HepG2 (cell line): ENCODE results near the gene RBBP8NL. TPM values are rescaled to one million over a fixed set of nuclear protein-coding genes. Genes with fewer than 3 reads are reported as not detected.

Source experiments
- CBX2 ChIP-seq, 2 experiments: fragments of 200-600 bp in 1 of 2; sonication (generic); formaldehyde crosslinking in 1 of 2; IDR thresholded peaks; 2 replicates each; pipeline versions ENCODE4 v1.7.0 to v1.8.1; 2018 to 2022; ENCODE audit warnings: low read depth in 2 of 2, low read length in 1 of 2, mild to moderate bottlenecking in 1 of 2, missing genetic modification reagents in 1 of 2
- CCAR2 ChIP-seq: fragments of 200-400 bp; formaldehyde crosslinking; optimal IDR thresholded peaks from 2 replicates; pipeline ENCODE3; 2018; ENCODE audit warnings: low read depth, mild to moderate bottlenecking, low read length, moderate library complexity
- EEA1 ChIP-seq: sonication (generic); formaldehyde crosslinking; IDR thresholded peaks from 2 replicates; pipeline ENCODE4 v1.5.1; 2020; ENCODE audit warnings: mild to moderate bottlenecking, missing genetic modification reagents, borderline replicate concordance
- HMG20A ChIP-seq: IDR thresholded peaks from 2 replicates; pipeline ENCODE4 v1.6.1; 2016; ENCODE audit warnings: borderline replicate concordance
- HNRNPUL1 ChIP-seq: fragments of 200-400 bp; formaldehyde crosslinking; IDR thresholded peaks from 2 replicates; pipeline ENCODE4 v1.6.1; 2017; ENCODE audit warnings: low read depth, mild to moderate bottlenecking, low read length, moderate library complexity
- IRF9 ChIP-seq: sonication (generic); formaldehyde crosslinking; IDR thresholded peaks from 2 replicates; pipeline ENCODE4 v1.8.0; 2022; ENCODE audit warnings: missing genetic modification reagents, mild to moderate bottlenecking, borderline replicate concordance
- IRX3 ChIP-seq: sonication (generic); formaldehyde crosslinking; IDR thresholded peaks from 2 replicates; pipeline ENCODE4 v1.8.1; 2023; ENCODE audit warnings: mild to moderate bottlenecking, low read depth, missing genetic modification reagents, borderline replicate concordance
- ISL2 ChIP-seq: sonication (generic); formaldehyde crosslinking; IDR thresholded peaks from 2 replicates; pipeline ENCODE4 v1.5.0; 2020; ENCODE audit warnings: missing genetic modification reagents
- KDM5A ChIP-seq: fragments of 200-600 bp; sonication (generic); IDR thresholded peaks from 2 replicates; pipeline ENCODE4 v1.7.0; 2018; ENCODE audit warnings: antibody characterized with exemption, mild to moderate bottlenecking, low read length, borderline replicate concordance
- MAFG ChIP-seq: sonication (generic); formaldehyde crosslinking; IDR thresholded peaks from 2 replicates; pipeline ENCODE4 v1.5.1; 2020; ENCODE audit warnings: mild to moderate bottlenecking, missing genetic modification reagents
- MAX ChIP-seq: IDR thresholded peaks from 2 replicates; pipeline ENCODE4 v1.6.1; 2012; ENCODE audit warnings: inconsistent platforms
- MEF2D ChIP-seq: sonication (generic); formaldehyde crosslinking; IDR thresholded peaks from 2 replicates; pipeline ENCODE4 v1.5.1; 2020; ENCODE audit warnings: mild to moderate bottlenecking, missing genetic modification reagents
- MEIS1 ChIP-seq: sonication (generic); formaldehyde crosslinking; IDR thresholded peaks from 2 replicates; pipeline ENCODE4 v1.9.0; 2021; ENCODE audit warnings: mild to moderate bottlenecking, missing genetic modification reagents, moderate library complexity, borderline replicate concordance
- NBN ChIP-seq: fragments of 450-650 bp; conservative IDR thresholded peaks from 2 replicates; pipeline ENCODE4 v1.6.1; 2017
- NRL ChIP-seq: sonication (generic); formaldehyde crosslinking; IDR thresholded peaks from 2 replicates; pipeline ENCODE4 v1.5.0; 2020; ENCODE audit warnings: missing genetic modification reagents, mild to moderate bottlenecking, moderate library complexity, borderline replicate concordance
- SRSF1 ChIP-seq: fragments of 200-400 bp; formaldehyde crosslinking; optimal IDR thresholded peaks from 2 replicates; pipeline ENCODE3; 2017; ENCODE audit warnings: mild to moderate bottlenecking, low read depth, low read length, moderate library complexity
- ZBTB7B ChIP-seq: sonication (generic); formaldehyde crosslinking; IDR thresholded peaks from 2 replicates; pipeline ENCODE4 v1.4.0; 2020; ENCODE audit warnings: missing genetic modification reagents
- ZC3H13 ChIP-seq: sonication (generic); formaldehyde crosslinking; IDR thresholded peaks from 2 replicates; pipeline ENCODE4 v1.8.1; 2023; ENCODE audit warnings: mild to moderate bottlenecking, missing genetic modification reagents, moderate library complexity
- ZFP62 ChIP-seq: sonication (generic); formaldehyde crosslinking; IDR thresholded peaks from 2 replicates; pipeline ENCODE4 v1.4.0; 2020; ENCODE audit warnings: missing genetic modification reagents
- ZFYVE20 ChIP-seq: sonication (generic); formaldehyde crosslinking; IDR thresholded peaks from 2 replicates; pipeline ENCODE4 v1.8.0; 2023; ENCODE audit warnings: low read depth, mild to moderate bottlenecking, moderate library complexity, missing genetic modification reagents, borderline replicate concordance
- ZNF543 ChIP-seq: sonication (generic); formaldehyde crosslinking; IDR thresholded peaks from 2 replicates; pipeline ENCODE4 v1.4.0; 2020; ENCODE audit warnings: mild to moderate bottlenecking, missing genetic modification reagents
- ZNF557 ChIP-seq: sonication (generic); formaldehyde crosslinking; IDR thresholded peaks from 2 replicates; pipeline ENCODE4 v1.4.0; 2020; ENCODE audit warnings: missing genetic modification reagents
- ZNF570 ChIP-seq: sonication (generic); formaldehyde crosslinking; IDR thresholded peaks from 2 replicates; pipeline ENCODE4 v1.4.0; 2020; ENCODE audit warnings: mild to moderate bottlenecking, missing genetic modification reagents, borderline replicate concordance
- ZNF746 ChIP-seq: sonication (generic); formaldehyde crosslinking; IDR thresholded peaks from 2 replicates; pipeline ENCODE4 v1.8.0; 2022; ENCODE audit warnings: mild to moderate bottlenecking, missing genetic modification reagents
- ZNF772 ChIP-seq: sonication (generic); formaldehyde crosslinking; IDR thresholded peaks from 2 replicates; pipeline ENCODE4 v1.5.0; 2020; ENCODE audit warnings: mild to moderate bottlenecking, missing genetic modification reagents
- polyA plus RNA-seq, 8 experiments: library from polyadenylated mRNA; depleted of rRNA in 3 of 8; stranded (reverse) in 7 of 8; unstranded in 1 of 8; fragments of >200 nt; fragmentation: Illumina TruSeq in 4 of 8; extraction: Trizol in 4 of 8; gene quantifications; 2 replicates each; pipeline versions ENCODE4 v1.2.1 to v1.2.3, GENCODE V29; 2011 to 2016; ENCODE audit warnings: low read depth in 4 of 8, missing spikeins in 1 of 8, mixed read lengths in 1 of 8; ENCODE audit not compliant: insufficient read depth in 1 of 8
- total RNA-seq, 5 experiments: library from RNA; depleted of rRNA; stranded (reverse); fragments of >200 nt; fragmentation: Illumina TruSeq; extraction: Trizol; gene quantifications; 2 replicates each; pipeline ENCODE4 v1.2.3, GENCODE V29; 2016; ENCODE audit warnings: low read depth in 1 of 5
- TF ChIP-seq, protein P1 (sequence below): sonication (generic); formaldehyde crosslinking; IDR thresholded peaks from 2 replicates; pipeline ENCODE4 v1.5.0; 2020; ENCODE audit warnings: mild to moderate bottlenecking, missing genetic modification reagents

Gene RBBP8NL
- total and polyA plus RNA-seq, 2 of the 13 experiments (the other 11 are each of a cell fraction or from before 2014, with no cell fraction given), result 0.69 to 0.86 TPM

- TF ChIP-seq SRSF1 (peak; percentile 63), ZNF557 (0 out of 2 replicates have a peak, but pooled peaks have one; percentile 28), ZNF772 (CRISPR knock-in tag) (no peak; the same call in 1 of the 2 replicates), MEF2D (peak; percentile 75; the same call in 1 of the 2 replicates), NRL (0 out of 2 replicates have a peak, but pooled peaks have one; percentile 12), CBX2 (IDR thresholded peaks at IDR 0.05; ENCODE audit: low read depth, low read length) (no peak), CBX2 (CRISPR knock-in tag; IDR thresholded peaks at IDR 0.05; ENCODE audit: low read depth) (0 out of 2 replicates have a peak, but pooled peaks have one; percentile 36), ZFP62 (CRISPR knock-in tag) (0 out of 2 replicates have a peak, but pooled peaks have one; percentile 19), ZNF543 (CRISPR knock-in tag) (no peak; the same call in none of the 2 replicates), ZNF570 (CRISPR knock-in tag) (no peak), MAX (peak; percentile 26), ZNF746 (peak; percentile 51; the same call in 1 of the 2 replicates), MEIS1 (CRISPR knock-in tag) (peak; percentile 2; the same call in 1 of the 2 replicates), HNRNPUL1 (no peak), ISL2 (0 out of 2 replicates have a peak, but pooled peaks have one; percentile 12), KDM5A (no peak), NBN (no peak), EEA1 (no peak; the same call in 1 of the 2 replicates), ZFYVE20 (CRISPR knock-in tag) (no peak), ZBTB7B (CRISPR knock-in tag) (peak; percentile 16; the same call in 1 of the 2 replicates), IRF9 (CRISPR knock-in tag) (peak; percentile 36; the same call in 1 of the 2 replicates), IRX3 (CRISPR knock-in tag) (no peak), ZC3H13 (CRISPR knock-in tag) (0 out of 2 replicates have a peak, but pooled peaks have one; percentile 20), MAFG (CRISPR knock-in tag) (no peak), HMG20A (CRISPR knock-in tag) (no peak), CCAR2 (peak; percentile 29)
- TF ChIP-seq, protein P1, sequence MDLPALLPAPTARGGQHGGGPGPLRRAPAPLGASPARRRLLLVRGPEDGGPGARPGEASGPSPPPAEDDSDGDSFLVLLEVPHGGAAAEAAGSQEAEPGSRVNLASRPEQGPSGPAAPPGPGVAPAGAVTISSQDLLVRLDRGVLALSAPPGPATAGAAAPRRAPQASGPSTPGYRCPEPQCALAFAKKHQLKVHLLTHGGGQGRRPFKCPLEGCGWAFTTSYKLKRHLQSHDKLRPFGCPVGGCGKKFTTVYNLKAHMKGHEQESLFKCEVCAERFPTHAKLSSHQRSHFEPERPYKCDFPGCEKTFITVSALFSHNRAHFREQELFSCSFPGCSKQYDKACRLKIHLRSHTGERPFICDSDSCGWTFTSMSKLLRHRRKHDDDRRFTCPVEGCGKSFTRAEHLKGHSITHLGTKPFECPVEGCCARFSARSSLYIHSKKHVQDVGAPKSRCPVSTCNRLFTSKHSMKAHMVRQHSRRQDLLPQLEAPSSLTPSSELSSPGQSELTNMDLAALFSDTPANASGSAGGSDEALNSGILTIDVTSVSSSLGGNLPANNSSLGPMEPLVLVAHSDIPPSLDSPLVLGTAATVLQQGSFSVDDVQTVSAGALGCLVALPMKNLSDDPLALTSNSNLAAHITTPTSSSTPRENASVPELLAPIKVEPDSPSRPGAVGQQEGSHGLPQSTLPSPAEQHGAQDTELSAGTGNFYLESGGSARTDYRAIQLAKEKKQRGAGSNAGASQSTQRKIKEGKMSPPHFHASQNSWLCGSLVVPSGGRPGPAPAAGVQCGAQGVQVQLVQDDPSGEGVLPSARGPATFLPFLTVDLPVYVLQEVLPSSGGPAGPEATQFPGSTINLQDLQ, result no peak
Measured at GRCh38 chr20:62472138-62472940, 45.0 kb upstream of the RBBP8NL start (continued).
